Camera-type eye (tissue), 1 donor: ENCODE measurements around the gene UBE2S. TPM values are rescaled to one million over a fixed set of nuclear protein-coding genes. Genes with fewer than 3 reads are reported as not detected.

Experiments used
- total RNA-seq: library from RNA; depleted of rRNA; stranded (reverse); fragments of >200 nt; gene quantifications from one replicate; pipeline ENCODE4 v1.2.3, GENCODE V29; 2014

The UBE2S gene
- 21.2 TPM for total RNA-seq

DNA sequence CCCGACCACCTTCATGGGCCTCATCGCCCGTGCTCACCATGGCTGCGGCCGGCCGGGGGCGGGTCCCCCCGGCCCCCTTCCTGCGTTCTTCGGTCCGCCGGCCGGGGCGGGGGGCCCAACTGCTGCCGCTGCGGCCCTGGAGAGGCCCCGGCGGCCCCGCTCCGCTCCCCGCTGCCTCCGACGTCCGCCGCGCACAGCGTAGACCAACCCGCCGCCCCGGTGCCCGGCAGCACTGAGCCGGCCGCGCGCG, at the start of gene UBE2S:
TSS of gene UBE2S (minus strand) at position 239 of the 250 bp plus-strand sequence. CDS start at position 40, 199 bp downstream.

DNA sequence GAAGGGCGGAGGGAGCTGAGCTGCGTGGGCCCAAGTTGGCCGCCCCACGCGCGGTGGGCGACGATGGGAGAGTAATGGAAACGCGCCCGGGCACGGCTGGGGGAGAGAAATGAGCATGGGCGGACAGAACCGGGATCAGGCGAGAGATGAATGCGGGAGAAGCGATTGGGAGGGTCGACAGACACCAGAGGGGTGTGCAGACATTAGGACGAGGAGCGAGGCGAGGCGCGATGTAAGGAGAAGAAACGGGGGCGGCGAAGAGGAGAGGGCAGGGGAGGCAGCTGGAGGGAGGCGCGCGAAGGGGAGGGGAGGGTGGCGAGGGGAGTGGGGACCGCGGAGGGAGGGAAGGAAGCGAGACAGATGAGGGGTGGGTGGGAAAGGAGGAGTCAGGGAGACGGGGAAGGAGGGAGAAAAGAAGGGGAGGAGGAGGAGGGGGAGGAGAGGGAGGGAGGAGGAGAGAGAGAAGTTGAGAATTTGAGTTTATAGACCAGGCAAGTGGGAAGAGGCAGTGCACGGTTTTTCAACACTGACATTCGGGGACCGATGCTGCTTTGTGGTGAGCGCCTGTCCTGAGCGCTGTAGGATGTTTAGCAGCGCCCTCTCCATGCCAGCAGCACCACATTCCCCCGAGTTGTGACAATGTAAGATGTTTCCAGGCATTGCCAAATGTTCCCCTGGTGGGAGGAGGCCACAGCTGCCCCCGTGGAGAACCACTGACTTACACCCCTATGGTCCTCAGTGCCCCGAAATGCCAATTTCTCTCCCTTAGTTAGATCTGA, 35.6 kb upstream of the UBE2S start, which contains the start of gene SHISA7:
TSS of gene SHISA7 (minus strand) at position 256 of the 779 bp plus-strand sequence. CDS start 437 bp downstream, outside the sequence.

DNA sequence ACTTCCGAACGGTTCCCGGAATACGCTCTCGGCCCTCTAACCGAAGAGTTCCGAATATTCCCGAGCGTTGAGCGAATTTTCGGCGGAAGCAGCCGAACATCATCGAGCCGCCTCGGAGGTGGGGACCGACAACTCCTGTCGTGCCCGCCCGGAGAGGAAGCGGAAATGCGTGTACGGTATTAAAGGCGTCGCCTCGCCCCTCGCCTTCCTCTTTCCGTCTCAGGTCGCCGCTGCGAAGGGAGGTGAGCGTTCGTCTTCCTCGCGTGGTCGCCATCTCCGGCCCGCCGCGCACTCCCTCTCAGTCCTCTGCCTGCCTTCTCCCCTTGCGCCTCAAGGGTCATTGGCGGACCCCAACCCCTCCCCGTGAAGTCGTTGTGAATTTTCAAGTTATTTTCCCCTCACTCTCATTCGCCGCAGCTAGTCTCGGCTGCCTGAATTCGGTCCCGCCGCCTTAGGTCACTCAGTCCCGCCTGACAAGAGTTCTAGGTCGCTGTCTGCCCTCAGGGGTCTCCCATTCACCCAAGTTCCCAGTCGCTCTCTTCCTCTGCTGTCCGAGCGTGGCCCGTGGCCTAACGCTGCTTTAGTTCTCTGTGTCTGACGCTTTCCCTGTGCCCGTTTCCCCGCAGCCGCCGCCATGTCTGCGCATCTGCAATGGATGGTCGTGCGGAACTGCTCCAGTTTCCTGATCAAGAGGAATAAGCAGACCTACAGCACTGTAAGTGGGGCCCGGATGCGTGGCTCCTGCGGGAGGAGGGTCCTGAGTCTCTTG, 21.7 kb downstream of the UBE2S start, which contains the start of gene RPL28:
TSS of gene RPL28 (plus strand) at position 209 of the 769 bp plus-strand sequence. CDS start at position 635, 426 bp downstream.

DNA sequence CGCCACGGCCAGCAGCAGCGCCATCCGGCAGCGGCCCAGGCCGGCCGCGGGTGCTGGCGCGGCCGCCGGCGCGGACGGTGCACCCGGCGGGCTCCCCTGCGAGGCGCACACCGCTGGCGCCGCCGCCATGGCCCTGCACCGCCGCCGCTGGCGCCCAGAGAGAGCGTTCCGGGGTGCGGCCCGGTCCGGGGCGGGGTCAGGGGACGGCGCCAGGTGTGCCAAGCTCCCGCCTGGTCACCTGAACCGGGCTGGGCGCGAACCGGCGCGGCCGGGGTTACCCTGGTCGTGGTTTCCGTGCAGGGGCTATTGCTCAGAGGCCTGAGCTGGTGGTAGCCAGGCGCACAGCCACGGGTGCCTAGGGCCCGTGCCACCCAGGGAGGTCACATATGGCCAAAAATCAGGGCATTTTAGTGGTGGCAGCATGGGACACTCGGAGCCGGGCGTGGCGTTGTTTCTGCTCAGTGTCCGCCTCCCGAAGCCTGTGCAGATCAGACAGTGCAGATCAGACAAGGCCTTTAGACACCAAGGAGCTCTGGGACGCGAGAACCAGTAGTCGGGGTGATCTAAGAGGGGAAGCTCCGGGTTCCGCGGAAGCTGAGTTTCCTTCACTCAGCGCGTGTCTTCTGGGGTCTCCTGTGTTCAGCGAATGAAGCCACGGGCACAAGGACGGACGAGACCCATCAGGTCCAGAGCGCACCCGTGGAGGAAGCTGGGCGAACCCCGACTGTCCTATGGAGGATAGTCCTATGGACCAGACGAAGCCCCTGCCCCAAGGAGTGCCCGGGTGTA, 23.3 kb downstream of the UBE2S start, which contains the start of gene TMEM238:
TSS of gene TMEM238 (minus strand) at position 162 of the 789 bp plus-strand sequence. CDS start at position 129, 33 bp downstream.

DNA sequence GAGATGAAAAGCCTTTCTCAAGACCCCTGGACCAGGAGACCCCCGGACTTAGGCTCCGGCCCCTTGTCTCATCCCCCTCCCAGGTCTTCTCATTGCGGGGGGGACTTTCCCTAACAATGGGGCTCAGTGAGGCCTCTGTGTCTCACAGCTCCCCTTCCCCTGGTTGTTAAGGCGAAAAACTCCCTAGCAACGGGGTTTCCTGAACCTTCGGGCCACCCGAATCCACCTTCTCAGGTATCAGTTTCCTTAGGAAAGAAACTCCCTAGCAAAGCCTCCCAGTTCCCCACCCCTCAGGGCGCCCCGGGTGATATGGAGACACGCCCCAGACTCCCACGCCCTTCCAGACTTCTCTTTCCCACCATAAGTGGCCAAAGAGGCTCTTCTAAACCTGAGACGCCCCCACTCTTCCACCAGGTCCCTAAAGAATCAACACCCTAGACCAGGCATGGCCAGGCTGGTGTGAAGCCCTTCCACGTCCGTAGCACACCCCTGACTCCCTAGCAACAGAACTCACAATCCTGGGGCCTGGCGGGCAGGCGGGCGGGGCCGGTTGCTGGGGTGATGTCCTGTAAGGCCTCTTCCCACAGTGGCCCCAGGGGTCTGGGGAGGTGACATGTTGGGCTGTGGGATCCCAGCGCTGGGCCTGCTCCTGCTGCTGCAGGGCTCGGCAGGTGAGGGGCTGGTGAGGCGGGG, 31.2 kb downstream of the UBE2S start, which contains the start of gene TMEM190:
TSS of gene TMEM190 (plus strand) at position 586 of the 693 bp plus-strand sequence. CDS start at position 614, 28 bp downstream.

DNA sequence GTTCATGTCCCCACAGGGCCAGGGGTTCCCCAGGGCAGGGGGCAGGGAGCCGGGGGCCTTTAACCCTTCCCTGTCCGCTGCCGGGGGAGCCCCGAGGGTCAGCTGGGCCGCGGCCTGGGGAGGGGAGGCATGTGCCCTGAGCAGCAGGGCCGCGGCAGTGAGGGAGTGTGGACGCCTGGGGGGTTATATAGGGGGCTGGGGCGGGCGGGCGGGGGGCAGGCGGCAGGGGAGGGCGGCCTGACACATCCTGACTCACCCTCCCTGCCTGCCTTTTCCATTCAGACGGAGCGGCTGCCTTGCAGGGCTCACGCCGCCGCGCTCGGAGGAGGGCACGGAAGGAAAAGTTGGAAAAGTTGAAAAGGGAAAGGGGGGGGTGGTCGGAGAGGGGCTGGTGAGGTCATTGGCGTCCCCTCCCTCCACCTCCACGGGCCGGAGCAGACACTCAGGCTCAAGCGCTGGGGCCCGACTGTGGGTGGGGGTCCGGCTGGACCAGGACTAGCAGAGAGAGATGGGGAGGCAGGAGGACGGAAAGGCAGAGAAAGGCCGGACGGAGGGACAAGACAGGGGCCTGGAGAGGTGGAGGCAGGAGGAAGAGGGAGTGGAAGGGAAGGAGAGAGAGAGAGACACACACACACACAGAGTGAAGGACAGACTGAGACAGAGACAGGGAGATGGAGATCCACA, 37.1 kb downstream of the UBE2S start, which contains the start of gene IL11:
TSS of gene IL11 (minus strand) at position 159 of the 684 bp plus-strand sequence. CDS start at position 6, 153 bp downstream.

DNA sequence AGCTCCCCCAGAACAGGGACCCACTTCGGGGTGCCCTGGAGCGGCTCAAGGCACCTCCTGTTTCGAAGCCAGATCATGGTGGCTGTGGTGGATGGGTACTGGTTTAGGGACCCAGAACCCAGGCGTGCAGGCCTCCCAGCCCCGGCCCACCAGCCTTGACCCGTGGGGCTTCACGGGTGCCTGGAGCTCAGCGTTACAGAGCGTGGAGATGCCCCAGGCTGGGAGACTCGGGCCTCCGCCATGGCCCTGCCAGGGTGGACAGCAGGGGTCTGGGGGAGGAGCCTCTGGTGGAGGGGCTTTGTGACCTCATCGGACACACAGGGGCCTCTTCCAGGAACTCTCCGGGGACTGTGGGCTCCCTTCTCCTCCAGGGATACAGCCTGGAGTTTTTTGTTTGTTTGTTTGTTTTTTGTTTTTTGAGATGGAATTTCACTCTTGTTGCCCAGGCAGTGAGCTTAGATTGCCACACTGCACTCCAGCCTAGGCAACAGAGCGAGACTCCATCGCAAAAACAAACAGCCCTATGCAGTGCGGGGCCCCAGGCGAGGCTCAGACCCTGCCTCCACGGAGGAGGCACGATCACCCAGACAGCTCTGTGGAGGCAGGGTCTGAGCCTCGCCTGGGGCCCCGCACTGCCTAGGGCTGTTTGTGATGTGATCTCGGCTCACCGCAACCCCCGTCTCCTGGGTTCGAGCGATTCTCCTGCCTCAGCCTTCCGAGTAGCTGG, 44.4 kb downstream of the UBE2S start, which contains the start of gene GARIN5B:
TSS of gene GARIN5B (minus strand) at position 271 of the 727 bp plus-strand sequence. CDS start at position 77, 194 bp downstream.

DNA sequence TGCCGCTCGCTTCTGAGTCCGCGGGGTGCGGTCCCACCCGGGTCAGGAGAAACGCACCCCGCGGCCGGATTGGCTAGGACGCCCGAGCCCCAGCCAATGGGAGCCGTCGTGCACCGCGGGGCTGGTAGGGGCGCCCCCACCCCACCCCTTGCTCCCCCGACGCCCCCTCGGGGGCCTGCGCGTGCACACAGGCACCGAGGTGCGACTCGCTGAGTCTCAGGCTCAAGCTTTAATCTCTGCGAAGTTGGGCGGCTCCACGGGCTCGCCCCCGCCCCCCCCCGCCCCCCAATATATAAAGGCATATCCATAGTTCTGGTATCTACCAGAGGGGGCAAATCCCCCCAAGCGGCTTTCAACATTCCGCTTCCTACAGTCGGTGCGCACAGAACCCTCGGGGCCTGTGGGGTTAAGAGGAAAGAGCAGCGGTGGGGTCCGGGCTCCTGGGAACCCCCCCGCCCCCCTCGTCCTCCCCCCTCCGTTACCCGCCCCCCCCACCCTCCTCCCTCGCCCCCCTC, 52.8 kb downstream of the UBE2S start, which contains the start of gene COX6B2:
TSS of gene COX6B2 (minus strand) at position 22 of the 515 bp plus-strand sequence. CDS start 198 bp downstream, outside the sequence.

Other genes with a start within 250 kb of the UBE2S start
- 2.0 TPM for gene DNAAF3, start 241.2 kb downstream of the UBE2S start, total RNA-seq
- gene SYT5, start 227.5 kb downstream of the UBE2S start, total RNA-seq: 16.4 TPM
- gene PTPRH, start 198.3 kb downstream of the UBE2S start, total RNA-seq: 6.1 TPM
- 1.1 TPM for gene TMEM86B, start 179.0 kb downstream of the UBE2S start, total RNA-seq
- gene PPP6R1, start 148.8 kb downstream of the UBE2S start, total RNA-seq: 30.6 TPM
- 31.0 TPM for gene HSPBP1, start 127.7 kb downstream of the UBE2S start, total RNA-seq
- 32.5 TPM for gene BRSK1, start 123.8 kb downstream of the UBE2S start, total RNA-seq
- 1.1 TPM for gene TMEM150B, start 82.4 kb downstream of the UBE2S start, total RNA-seq
- gene KMT5C, start 67.9 kb downstream of the UBE2S start, total RNA-seq: 40.3 TPM
- 0.60 TPM for gene COX6B2, start 53.1 kb downstream of the UBE2S start, total RNA-seq
- not detected for gene GARIN5B, start 44.5 kb downstream of the UBE2S start, total RNA-seq
- gene IL11, start 37.3 kb downstream of the UBE2S start, total RNA-seq: 1.1 TPM
- not detected for gene TMEM190, start 31.0 kb downstream of the UBE2S start, total RNA-seq
- gene TMEM238, start 23.5 kb downstream of the UBE2S start, total RNA-seq: 0.99 TPM
- 472 TPM for gene RPL28, start 21.9 kb downstream of the UBE2S start, total RNA-seq
- 1.5 TPM for gene SHISA7, start 35.5 kb upstream of the UBE2S start, total RNA-seq
- 22.9 TPM for gene ISOC2, start 53.9 kb upstream of the UBE2S start, total RNA-seq
- not detected for gene C19orf85, start 57.0 kb upstream of the UBE2S start, total RNA-seq
- gene ZNF628, start 68.8 kb upstream of the UBE2S start, total RNA-seq: 2.3 TPM
- 13.0 TPM for gene NAT14, start 77.4 kb upstream of the UBE2S start, total RNA-seq
- gene SSC5D, start 80.6 kb upstream of the UBE2S start, total RNA-seq: 20.5 TPM
- 0.99 TPM for gene SBK2, start 129.3 kb upstream of the UBE2S start, total RNA-seq
- not detected for gene SBK3, start 137.8 kb upstream of the UBE2S start, total RNA-seq
- 3.6 TPM for gene ZNF579, start 173.1 kb upstream of the UBE2S start, total RNA-seq
- gene FIZ1, start 191.7 kb upstream of the UBE2S start, total RNA-seq: 8.7 TPM
- 10.4 TPM for gene ZNF524, start 192.5 kb upstream of the UBE2S start, total RNA-seq
- gene ZNF865, start 197.9 kb upstream of the UBE2S start, total RNA-seq: 5.4 TPM
- gene ZNF784, start 216.8 kb upstream of the UBE2S start, total RNA-seq: 9.3 TPM
- gene ZNF580, start 233.2 kb upstream of the UBE2S start, total RNA-seq: 10.8 TPM
- 9.7 TPM for gene ZNF581, start 235.9 kb upstream of the UBE2S start, total RNA-seq
- 10.9 TPM for gene CCDC106, start 240.4 kb upstream of the UBE2S start, total RNA-seq
- gene U2AF2, start 247.2 kb upstream of the UBE2S start, total RNA-seq: 105 TPM